Measurements from ENCODE around the gene TNN.

DNA sequence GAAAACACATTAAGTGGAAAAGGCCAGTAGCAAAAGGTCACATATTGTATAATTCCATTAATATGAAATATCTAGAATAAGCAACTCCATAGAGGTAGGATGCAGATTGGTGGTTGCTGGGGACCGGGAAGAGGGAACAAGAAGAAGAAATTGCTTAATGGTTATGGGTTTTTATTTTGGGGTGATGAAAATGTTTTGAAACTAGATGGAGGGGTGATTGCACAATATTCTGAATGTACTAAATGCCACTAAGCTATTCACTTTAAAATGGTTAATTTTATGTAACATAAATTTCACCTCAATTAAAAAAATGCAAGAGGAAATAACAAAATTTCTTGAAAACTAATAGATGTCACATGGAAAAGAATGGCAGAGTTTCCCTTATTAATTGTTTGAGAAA lies 118.3 kb downstream of the TNN start:
- TF ChIP-seq EZH2 (IDR thresholded peaks at IDR 0.05; ENCODE audit: low read length), result no peak
- TF ChIP-seq, protein P1, sequence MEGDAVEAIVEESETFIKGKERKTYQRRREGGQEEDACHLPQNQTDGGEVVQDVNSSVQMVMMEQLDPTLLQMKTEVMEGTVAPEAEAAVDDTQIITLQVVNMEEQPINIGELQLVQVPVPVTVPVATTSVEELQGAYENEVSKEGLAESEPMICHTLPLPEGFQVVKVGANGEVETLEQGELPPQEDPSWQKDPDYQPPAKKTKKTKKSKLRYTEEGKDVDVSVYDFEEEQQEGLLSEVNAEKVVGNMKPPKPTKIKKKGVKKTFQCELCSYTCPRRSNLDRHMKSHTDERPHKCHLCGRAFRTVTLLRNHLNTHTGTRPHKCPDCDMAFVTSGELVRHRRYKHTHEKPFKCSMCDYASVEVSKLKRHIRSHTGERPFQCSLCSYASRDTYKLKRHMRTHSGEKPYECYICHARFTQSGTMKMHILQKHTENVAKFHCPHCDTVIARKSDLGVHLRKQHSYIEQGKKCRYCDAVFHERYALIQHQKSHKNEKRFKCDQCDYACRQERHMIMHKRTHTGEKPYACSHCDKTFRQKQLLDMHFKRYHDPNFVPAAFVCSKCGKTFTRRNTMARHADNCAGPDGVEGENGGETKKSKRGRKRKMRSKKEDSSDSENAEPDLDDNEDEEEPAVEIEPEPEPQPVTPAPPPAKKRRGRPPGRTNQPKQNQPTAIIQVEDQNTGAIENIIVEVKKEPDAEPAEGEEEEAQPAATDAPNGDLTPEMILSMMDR (optimal IDR thresholded peaks at IDR 0.05 in 1 of 3, IDR thresholded peaks at IDR 0.05 in 1 of 3, conservative IDR thresholded peaks at IDR 0.05 in 1 of 3; ENCODE audit: extremely low read depth in 1 of 3, insufficient read depth in 2 of 3, low read length in 3 of 3), result no peak

Data from keratinocyte (primary cell).